Measurements from ENCODE around the gene MPHOSPH6.
"Not testable (repeated sequence)": the region's sequence is repeated elsewhere in the genome, so short reads cannot be mapped to it uniquely, and the experiment has no call there.

MPHOSPH6 gene

DNA sequence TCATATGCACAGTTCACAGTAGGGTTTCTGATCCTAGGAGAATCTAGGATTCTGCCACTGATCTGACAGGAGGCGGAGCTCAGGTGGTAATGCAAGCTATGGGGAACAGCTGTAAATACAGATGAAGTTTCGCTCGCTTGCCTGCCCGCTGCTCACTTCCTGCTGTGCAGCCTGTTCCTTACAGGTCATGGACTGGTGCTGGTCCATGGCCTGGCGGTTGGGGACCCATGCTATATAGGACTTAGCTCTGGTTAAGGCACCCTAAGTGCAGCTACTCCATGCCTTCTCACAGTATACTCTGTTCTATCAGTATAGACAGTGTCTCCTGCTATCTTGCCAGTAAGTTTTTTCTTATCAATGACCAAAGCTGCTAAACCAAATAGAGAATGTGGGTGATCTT, 2.4 kb downstream of the MPHOSPH6 start:
- DNase-seq = no peak

DNA sequence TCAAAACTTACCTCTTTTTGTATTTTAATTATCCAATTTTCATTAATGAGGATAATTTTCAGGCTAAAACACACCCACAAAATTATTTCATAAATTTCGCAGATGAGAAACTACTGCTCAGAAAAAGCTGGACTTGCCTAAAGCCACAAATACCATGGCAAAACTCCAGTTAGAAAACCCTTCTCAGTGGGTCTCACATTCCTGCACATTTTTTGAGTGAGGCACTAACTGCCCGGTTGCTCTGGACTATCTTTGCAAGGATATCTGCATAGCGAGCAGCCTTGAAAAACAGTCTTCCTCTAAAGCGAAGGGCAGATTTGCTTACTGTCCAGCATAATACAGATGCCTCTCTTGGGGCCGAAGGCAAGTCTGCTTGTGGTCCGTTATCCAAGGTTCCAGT, 9.8 kb downstream of the MPHOSPH6 start:
- no peak for DNase-seq

GRCh38 chr16:82157836-82158235, 12.2 kb downstream of the MPHOSPH6 start:
- DNase-seq = no peak

GRCh38 chr16:82157534-82157812, 12.6 kb downstream of the MPHOSPH6 start:
- no peak for DNase-seq

DNA sequence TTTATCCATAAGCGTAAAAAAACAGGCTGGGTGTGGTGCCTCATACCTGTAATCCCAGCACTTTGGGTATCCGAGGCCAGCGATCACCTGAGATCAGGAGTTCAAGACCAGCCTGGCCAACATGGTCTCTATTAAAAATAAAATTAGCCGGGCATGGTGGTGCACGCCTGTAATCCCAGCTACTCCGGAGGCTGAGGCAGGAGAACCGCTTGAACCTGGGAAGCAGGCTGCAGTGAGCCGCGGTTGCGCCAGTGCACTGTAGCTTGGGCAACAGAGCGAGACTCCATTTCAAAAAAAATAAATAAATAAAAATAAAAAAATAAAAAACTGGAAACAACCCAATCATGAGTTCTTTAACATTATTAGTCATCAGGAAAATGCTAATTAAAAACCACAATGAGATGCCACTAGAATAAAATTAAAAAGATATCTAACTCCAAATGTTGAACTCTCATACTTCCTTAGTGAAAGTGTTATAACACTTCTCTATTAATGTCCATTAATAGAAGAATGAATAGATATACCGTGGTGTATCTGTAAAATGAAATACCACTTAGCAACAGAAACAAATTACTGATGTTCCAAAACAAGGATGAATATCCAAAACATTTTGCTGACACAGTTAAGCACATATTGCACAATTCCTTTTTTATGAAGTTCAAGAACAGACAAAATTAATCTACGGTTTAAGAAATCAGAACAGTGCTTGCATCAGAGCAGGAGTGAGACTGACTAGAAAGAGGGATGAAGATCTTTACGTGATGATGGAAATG, 13.1 kb downstream of the MPHOSPH6 start:
- DNase-seq = no peak

- DNase-seq = no peak
Measured at GRCh38 chr16:82152641-82153112, 17.3 kb downstream of the MPHOSPH6 start.

DNA sequence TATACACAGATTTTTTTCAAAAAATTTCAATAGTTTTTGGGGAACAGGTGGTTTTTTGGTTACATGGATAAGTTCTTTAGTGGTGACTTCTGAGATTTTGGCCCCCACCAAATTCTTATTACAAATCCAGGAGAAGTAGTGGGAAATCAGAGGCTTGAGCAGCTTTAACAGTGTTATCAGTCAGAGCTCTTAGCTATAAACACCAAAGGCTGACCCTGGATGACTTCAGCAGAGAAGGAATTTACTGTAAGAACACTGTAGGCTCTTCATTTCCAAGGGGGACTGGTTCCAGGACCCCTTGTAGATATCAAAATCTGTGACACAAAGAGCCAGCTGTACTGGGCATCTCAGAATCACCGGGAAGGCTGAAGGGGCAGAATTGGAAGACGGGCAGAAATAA, 17.8 kb downstream of the MPHOSPH6 start:
- no peak for DNase-seq

DNA sequence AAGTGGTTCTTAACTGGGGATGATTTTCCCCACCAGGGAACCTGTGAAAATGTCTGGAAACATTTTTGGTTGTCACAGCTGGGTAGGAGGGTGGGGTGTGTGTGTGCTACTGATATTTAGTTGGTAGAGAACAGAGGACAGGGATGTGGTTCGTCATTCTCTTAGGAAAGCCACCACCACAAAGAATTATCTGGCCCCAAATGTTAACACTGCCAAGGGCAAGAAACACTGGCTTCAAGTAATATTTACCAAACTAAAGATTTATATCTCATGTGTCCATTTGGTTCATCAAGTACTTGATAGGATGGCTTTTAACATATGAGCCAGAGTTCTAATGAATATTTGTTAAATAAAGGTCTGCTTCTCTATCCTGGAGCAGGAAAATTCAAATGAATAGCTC, 19.5 kb downstream of the MPHOSPH6 start:
- no peak for DNase-seq

- DNase-seq = no peak
Measured at GRCh38 chr16:82149536-82149935, 20.5 kb downstream of the MPHOSPH6 start.

GRCh38 chr16:82147546-82147945, 22.5 kb downstream of the MPHOSPH6 start:
- no peak for DNase-seq

- DNase-seq = no peak
Measured at GRCh38 chr16:82146957-82147356, 23.1 kb downstream of the MPHOSPH6 start.

GRCh38 chr16:82146556-82146955, 23.5 kb downstream of the MPHOSPH6 start:
- DNase-seq = no peak

DNA sequence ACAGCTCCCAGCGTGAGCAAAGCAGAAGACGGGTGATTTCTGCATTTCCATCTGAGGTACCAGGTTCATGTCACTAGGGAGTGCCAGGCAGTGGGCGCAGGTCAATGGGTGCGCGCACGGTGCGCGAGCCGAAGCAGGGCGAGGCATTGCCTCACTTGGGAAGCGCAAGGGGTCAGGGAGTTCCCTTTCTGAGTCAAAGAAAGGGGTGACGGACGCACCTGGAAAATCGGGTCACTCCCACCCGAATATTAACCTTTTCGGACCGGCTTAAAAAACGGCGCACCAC, 30.8 kb downstream of the MPHOSPH6 start:
- DNase-seq = not testable (repeated sequence)

- no peak for DNase-seq
Measured at GRCh38 chr16:82138478-82139285, 31.3 kb downstream of the MPHOSPH6 start.

DNA sequence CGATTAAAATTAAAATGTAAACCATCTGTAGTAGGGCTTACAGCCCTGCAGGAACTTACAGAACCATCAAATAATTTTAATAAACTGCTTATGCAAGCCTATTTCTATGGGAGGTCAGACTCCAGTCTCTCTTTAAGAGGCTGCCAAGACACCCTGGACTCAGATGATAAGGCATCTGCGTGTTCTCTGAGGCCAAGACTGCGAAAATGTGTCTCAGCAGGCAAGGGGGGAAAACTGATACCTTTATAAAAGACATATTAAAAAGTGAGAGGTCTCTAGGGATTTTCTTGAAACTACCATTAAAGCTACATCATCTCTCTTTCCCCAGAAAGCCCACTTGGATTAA, 32.2 kb downstream of the MPHOSPH6 start:
- no peak for DNase-seq

- no peak for DNase-seq
Measured at GRCh38 chr16:82136956-82137821, 32.8 kb downstream of the MPHOSPH6 start.

DNA sequence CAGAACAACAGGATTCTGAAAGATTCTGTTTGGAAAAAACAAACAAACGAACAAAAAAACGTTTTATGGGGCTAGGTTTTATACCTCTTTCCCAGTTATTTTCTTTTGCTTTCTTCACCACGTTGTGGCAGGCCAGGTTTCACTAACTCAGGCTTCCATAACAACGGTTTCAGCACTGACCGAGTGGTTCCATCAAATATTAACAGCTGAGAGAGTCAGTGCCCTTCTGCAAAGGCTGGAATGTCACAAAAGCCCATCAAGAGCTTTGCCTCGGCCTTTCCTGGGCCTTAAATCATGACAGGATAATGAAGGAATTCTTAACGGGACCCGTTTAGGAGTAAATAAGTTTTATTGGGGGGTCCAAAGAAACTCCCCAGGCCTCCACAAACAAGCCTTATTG, 34.2 kb downstream of the MPHOSPH6 start:
- DNase-seq = no peak

DNA sequence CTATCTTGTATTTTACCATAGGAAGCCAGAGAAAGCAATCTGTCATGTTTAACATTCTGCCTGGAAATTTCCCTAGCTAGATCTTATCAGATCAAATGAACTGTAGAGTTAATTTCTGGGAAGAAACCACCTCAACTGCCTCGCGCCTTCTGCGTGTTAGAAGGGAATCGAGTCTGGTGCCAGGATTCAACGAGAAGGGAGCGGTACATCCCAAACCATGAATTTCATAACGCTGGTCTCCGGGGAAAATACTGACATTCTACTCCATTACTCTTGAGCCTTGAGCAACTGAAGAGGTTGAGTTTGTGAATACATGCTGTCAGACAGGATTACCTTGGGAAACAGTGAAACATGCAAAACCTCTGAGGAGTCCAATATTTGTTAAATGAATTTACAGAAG, 35.2 kb downstream of the MPHOSPH6 start:
- DNase-seq = no peak

DNA sequence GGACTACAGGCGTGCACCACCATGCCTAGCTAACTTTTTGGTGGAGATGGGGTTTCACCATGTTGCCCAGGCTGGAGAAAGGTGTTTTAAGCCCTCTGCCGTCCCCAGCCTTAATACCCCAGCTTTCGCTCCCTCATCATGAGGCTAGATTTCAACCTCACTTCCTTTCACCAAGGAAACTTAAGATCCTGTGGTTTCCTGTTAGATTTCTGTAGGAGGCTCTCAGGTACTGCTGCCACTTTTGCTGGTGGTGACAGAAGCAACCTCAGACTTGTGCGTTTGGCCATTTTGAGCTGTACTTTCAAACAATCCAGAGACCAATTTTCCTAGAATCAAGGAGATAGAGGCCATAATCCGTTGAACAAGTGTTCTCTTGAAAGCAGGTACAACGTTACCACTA, 36.2 kb downstream of the MPHOSPH6 start:
- no peak for DNase-seq

DNA sequence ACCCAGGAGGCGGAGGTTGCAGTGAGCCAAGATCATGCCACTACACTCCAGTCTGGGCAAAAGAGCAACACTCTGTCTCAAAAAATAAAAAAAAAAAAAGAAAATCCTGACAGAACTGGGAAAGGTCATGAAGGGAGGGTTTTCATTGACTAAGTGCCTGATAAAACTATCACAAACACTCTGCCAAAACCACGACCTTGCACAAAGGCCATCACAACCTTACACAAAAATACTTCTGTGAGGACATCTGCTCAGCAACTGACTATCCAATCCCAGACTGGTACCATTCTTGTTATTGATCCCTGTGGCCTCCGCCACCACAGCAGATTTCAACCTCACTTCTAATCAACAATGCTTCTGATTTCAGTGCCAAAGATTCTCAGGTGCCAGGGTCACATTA, 40.1 kb downstream of the MPHOSPH6 start:
- no peak for DNase-seq

DNA sequence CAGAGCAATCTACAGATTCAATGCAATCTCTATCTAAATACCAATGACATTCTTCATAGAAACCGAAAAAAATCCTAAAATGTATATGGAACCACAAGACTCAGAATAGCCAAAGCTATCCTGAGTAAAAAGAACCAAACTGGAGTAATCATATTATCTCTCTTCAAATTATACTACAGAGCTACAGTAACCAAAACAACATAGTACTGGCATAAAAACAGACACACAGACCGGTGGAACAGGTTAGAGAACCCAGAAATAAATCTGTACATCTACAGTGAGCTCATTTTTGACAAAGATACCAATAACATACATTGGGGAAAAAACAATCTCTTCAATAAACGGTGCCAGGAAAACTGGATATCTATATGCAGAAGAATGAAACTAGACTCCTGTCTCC, 45.4 kb downstream of the MPHOSPH6 start:
- no peak for DNase-seq

- no peak for DNase-seq
Measured at GRCh38 chr16:82119405-82119804, 50.6 kb downstream of the MPHOSPH6 start.

DNA sequence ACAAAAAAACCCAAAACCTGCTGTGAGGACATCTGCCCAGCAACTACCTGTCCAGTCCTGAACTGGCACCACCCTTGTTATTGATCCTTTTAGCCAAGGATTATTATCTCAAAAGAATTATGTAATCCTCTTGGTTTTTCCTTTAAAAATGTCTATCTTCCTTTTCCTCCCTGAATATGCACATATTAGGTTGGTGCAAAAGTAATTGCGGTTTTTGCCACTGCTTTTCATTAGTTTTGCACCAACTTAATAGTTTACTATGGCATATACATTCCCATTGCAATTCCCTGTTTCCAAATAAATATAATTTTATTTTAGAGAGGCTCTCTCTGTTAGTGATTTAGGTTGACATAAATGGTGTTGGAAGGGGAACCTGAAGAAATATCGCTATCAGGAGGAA, 51.3 kb downstream of the MPHOSPH6 start:
- no peak for DNase-seq

GRCh38 chr16:82116535-82116934, 53.5 kb downstream of the MPHOSPH6 start:
- DNase-seq = no peak
